HepG2 (cell line): ENCODE data around the gene HUNK.

Experiments used
- ATF1 ChIP-seq: IDR thresholded peaks from 2 replicates; pipeline ENCODE4 v1.6.1; 2016; ENCODE audit warnings: mild to moderate bottlenecking, control low read depth
- CTCF ChIP-seq: sonication (generic); formaldehyde crosslinking; IDR thresholded peaks from 2 replicates; pipeline ENCODE4 v1.5.0; 2020; ENCODE audit warnings: mild to moderate bottlenecking, missing genetic modification reagents, moderate library complexity
- FOXK2 ChIP-seq: fragments of 450-650 bp; IDR thresholded peaks from 2 replicates; pipeline ENCODE4 v1.6.1; 2016
- KDM1A ChIP-seq: IDR thresholded peaks from 2 replicates; pipeline ENCODE4 v1.6.1; 2016; ENCODE audit warnings: missing compliant biosample characterization
- NFE2L2 ChIP-seq: fragments of 150-350 bp; IDR thresholded peaks from 2 replicates; pipeline ENCODE4 v1.6.1; 2014; ENCODE audit warnings: low read length
- NR1H2 ChIP-seq: sonication (generic); formaldehyde crosslinking; IDR thresholded peaks from 2 replicates; pipeline ENCODE4 v1.8.1; 2022; ENCODE audit warnings: low read depth, missing genetic modification reagents, borderline replicate concordance
- PHF20 ChIP-seq: sonication (generic); formaldehyde crosslinking; IDR thresholded peaks from 2 replicates; pipeline ENCODE4 v1.5.0; 2020; ENCODE audit warnings: mild to moderate bottlenecking, missing genetic modification reagents
- REST ChIP-seq, 2 experiments: IDR thresholded peaks; 2 replicates each; pipeline ENCODE4 v1.6.1; 2011 to 2012; ENCODE audit warnings: low read length in 2 of 2, borderline replicate concordance in 1 of 2, low read depth in 1 of 2, mild to moderate bottlenecking in 1 of 2, moderate library complexity in 1 of 2
- SUZ12 ChIP-seq: fragments of 150-350 bp; IDR thresholded peaks from 2 replicates; pipeline ENCODE4 v1.6.1; 2014; ENCODE audit warnings: low read depth, low read length
- TCF7 ChIP-seq: sonication (generic); IDR thresholded peaks from 2 replicates; pipeline ENCODE4 v1.6.1; 2016; ENCODE audit warnings: antibody characterized with exemption, low read depth
- ZBTB8A ChIP-seq: sonication (generic); formaldehyde crosslinking; IDR thresholded peaks from 2 replicates; pipeline ENCODE4 v1.4.0; 2020; ENCODE audit warnings: mild to moderate bottlenecking, low read depth, missing genetic modification reagents, borderline replicate concordance
- ZC3H4 ChIP-seq: sonication (generic); formaldehyde crosslinking; IDR thresholded peaks from 2 replicates; pipeline ENCODE4 v1.4.0; 2020; ENCODE audit warnings: missing genetic modification reagents, borderline replicate concordance
- ZNF207 ChIP-seq: fragments of 450-650 bp; IDR thresholded peaks from 2 replicates; pipeline ENCODE4 v1.6.1; 2016; ENCODE audit warnings: antibody characterized with exemption, borderline replicate concordance
- ZNF256 ChIP-seq: sonication (generic); formaldehyde crosslinking; conservative IDR thresholded peaks from 2 replicates; pipeline ENCODE4 v1.4.0; 2020; ENCODE audit warnings: missing genetic modification reagents

GRCh38 chr21:31897311-31897710 is 24.5 kb downstream of the HUNK start:
- TF ChIP-seq ZNF207 (no peak), REST (IDR thresholded peaks at IDR 0.05; ENCODE audit: borderline replicate concordance in 1 of 2, low read depth in 1 of 2, low read length in 2 of 2) (no peak), FOXK2 (no peak), NR1H2 (CRISPR knock-in tag) (no peak), CTCF (CRISPR knock-in tag) (no peak), ATF1 (CRISPR knock-in tag) (no peak), KDM1A (CRISPR knock-in tag) (no peak), ZNF256 (CRISPR knock-in tag) (no peak), NFE2L2 (no peak), ZBTB8A (CRISPR knock-in tag) (no peak), TCF7 (no peak), SUZ12 (no peak), ZC3H4 (CRISPR knock-in tag) (no peak), PHF20 (CRISPR knock-in tag) (no peak)
